Esophagus mucosa (tissue), 1 donor: ENCODE results near the gene NUFIP2. TPM values are rescaled to one million over a fixed set of nuclear protein-coding genes. Genes with fewer than 3 reads are reported as not detected.
"Not testable (repeated sequence)": the region's sequence is repeated elsewhere in the genome, so short reads cannot be mapped to it uniquely, and the experiment has no call there.

Source experiments
- ATAC-seq: fragments of 200-7000 bp; cut with Tn5 transposase; one replicate; pipeline ENCODE4 v1.9.1; 2020
- total RNA-seq: library from RNA; stranded (reverse); gene quantifications from one replicate; pipeline ENCODE4 v1.2.4, GENCODE V29; 2023
- donor health status: DM: yes; HTN: yes; CAD: no.

NUFIP2 gene
- total RNA-seq, 1 donor from 2014 or later = 35.0 TPM

- no peak for ATAC-seq
These were observed 55.7 kb downstream of the NUFIP2 start for GRCh38 chr17:29238133-29238850.

- ATAC-seq = no peak
These were observed 56.3 kb downstream of the NUFIP2 start for GRCh38 chr17:29237476-29238132.

DNA sequence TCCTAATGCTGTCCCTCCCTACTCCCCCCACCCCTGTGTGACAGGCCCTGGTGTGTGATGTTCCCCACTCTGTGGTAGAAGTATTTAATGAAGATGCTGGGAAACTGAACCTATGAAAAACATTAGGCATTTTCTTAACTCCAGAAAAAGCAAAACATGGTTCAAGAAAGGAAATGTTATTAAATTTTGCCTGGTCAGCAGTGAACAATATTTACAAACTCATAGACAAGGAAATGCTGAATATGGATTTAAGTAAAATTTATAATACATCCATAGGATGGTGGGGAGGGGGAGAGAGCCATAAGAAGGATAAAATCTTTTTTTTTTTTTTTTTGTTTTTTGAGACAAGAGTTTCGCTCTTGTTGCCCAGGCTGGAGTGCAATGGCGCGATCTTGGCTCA lies 58.0 kb downstream of the NUFIP2 start:
- no peak for ATAC-seq

GRCh38 chr17:29234972-29235371 lies 59.0 kb downstream of the NUFIP2 start:
- not testable (repeated sequence) for ATAC-seq

DNA sequence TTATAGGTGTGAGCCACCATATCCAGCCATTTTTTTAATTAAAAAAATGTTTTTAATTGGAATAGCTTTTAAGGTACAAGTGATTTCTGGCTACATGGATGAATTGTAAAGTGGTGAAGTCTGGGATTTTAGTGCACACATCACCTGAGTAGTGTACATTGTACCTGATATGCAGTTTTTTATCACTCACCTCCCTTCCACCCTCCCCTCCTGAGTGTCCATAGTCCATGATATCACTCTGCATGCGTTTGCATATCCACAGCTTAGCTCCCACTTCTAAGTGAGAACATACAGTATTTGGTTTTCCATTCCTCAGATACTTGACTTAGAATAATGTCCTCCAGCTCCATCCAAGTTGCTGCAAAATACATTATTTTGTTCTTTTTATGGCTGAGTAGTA lies 60.6 kb downstream of the NUFIP2 start:
- no peak for ATAC-seq

- no peak for ATAC-seq
These were observed 68.6 kb downstream of the NUFIP2 start for GRCh38 chr17:29225396-29225795.

DNA sequence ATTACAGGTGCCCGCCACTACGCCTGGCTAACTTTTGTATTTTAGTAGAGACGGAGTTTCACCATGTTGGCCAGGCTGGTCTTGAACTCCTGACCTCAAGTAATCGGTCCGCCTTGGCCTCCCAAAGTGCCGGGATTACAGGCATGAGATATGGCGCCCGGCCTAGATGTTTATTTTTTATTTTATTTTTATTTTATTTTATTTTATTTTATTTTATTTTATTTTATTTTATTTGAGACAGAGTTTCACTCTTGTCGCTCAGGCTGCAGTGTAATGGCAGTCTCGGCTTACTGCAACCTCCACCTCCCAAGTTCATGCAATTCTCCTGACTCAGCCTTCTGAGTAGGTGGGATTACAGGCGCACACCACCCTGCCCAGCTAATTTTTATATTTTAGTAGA lies 72.6 kb downstream of the NUFIP2 start:
- ATAC-seq = not testable (repeated sequence)

DNA sequence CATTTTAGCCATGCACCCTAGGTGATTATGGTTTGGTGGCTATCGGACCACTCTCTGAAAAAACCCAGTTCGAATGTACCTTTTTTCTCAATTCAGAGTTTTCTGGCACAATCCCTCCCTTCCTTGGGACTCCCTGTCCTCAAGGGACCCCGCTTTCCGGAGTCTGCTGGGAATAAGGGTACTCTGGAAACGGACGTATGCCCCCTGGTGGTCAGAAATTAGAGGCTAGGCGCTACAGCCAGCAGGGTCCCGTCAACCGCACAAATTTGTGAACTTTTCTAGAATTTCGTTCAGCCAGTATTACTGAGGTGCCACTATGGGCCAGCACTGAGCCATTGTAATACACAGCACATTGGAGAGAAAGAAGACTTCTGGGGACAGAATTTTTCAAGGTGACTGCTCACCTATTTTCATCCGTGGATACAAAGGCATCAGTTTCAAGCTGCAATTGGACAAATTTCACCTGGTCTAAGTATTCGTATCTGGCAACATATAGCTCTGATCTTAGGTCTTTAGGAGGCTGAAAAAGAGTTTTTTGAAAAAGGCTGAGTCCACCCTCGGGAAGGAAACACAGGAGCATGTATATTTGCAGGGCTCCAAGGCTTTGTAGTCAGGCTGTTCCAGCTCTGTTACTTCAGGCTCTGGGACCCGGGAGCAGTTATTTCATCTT lies 74.4 kb downstream of the NUFIP2 start:
- ATAC-seq = peak; percentile 54

GRCh38 chr17:29216856-29217255 lies 77.1 kb downstream of the NUFIP2 start:
- no peak for ATAC-seq

DNA sequence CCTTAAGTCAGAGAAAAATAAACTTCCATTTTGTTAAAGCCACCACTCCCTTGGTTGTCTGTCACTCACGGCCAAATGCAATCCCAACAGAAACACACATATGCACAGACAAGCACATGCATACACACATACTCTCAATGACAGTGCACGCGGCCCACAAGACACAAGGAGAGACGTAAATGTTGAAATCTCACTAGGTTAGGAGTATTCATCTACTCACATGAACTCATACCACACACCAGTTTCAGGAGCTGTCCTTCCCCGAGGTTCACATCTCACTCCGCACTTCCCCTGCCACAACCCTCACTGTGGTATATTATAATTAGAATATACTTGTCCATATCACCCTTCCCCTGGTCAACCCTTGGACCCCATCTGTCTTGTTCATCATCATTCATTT lies 77.8 kb downstream of the NUFIP2 start:
- no peak for ATAC-seq

DNA sequence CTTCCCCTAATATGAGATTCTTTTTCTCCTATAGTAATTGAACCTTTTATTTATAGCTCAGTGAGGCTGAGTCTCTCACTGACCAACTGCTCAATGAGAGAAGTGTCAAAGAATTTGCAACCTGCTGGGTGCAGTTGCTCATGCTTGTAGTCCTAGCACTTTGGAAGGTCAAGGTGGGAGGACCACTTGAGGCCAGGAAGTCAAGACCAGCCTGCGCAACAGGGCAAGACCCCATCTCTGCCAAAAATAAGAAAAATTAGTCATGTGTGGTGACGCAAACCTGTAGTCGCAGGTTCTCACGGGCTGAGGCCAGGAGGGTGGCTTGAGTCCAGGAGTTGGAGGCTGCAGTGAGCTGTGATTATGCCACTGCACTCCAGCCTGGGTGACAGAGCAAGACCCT lies 78.2 kb downstream of the NUFIP2 start:
- no peak for ATAC-seq

- ATAC-seq = no peak
These were observed 78.8 kb downstream of the NUFIP2 start for GRCh38 chr17:29215174-29215573.

DNA sequence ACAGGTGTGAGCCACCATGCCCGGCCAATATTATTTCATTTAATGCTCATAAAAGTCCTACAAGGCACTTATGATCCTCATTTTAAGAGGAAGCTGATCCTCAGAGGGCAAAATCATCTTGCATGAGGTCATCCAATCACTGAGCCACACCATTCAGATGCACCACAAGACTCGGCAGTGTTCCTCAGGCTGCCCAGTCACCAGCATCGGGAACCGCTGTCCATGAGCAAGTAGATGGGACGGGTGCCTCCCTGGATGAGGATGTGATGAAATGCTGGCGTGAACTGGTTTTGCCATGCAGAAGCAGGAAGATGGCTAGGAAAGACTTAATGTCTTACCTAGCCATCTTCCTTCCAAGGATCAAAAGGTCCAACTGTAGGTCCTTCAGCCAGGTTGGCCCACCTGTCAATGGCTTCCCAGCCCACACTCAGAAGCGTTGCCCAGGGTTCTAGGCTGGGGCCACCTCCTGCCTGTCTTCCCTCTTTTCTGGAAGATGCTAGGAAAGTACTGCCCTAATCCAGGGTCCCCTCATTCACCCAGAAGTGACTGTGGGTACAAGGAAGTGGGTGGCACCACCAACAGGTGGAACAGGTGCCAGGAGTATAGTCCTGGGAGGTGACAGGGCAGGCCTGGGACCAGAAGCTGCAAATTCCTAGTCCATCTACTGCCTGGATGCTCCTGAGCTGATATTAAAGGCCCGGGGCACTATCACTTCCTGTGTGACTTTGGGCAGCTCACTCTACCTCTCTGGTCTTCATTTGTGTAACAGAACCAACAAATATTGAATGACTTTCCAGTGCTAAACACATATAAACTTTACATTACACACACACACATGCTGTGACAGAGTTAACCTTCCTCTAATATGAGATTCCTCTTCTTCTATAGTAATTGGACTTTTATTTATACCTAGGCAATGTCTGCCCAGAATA lies 79.5 kb downstream of the NUFIP2 start:
- peak; percentile 63 for ATAC-seq

- ATAC-seq = peak; percentile 84
These were observed 81.2 kb downstream of the NUFIP2 start for GRCh38 chr17:29212681-29213121.

DNA sequence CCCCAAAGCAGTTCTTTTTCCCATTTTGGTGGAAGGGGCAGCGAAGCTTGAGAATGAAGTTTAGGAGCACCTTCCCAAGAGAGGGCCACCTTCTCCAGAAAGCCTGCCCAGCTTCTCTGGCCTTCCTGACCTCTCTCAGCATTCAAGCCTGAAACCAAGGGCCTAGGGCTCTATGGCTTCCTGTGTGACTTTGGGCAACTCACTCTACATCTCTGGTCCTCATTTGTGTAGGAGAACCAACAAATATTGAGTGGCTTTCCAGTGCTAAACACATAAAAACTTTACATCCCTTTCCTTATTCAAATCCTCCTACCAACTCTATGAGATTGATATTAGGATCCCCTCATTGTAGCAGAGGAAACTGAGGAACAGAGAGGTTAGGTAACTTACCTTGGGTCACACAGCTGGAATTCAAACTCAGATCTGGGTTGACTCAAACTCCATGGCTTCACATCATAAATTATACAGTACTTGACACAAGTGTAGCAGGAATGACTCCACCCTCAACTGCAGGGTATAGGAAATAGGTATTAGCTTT lies 81.8 kb downstream of the NUFIP2 start:
- no peak for ATAC-seq

DNA sequence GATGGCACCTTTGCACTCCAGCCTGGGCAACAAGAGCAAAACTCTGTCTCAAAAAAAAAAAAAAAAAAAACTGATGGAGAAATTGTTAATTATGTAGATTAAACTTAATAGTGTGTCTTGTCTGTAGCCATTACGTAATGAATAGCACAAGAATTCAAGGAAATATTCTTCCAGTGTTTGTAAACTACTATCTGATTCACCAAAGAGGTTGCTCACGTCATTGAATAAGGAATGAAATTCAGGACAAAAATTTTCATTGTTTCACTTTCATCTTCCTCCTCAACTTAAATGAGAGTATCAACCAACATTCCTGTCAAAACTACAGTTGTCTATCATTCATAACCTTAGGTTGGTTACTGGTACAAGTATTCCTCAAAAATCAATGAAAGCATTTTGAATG lies 83.1 kb downstream of the NUFIP2 start:
- ATAC-seq = no peak

- ATAC-seq = no peak
These were observed 84.9 kb downstream of the NUFIP2 start for GRCh38 chr17:29209073-29209472.

GRCh38 chr17:29207975-29208374 lies 86.0 kb downstream of the NUFIP2 start:
- no peak for ATAC-seq
